GM12865 (cell line): ENCODE data around the gene PPFIA1.

Experiments
- DNase-seq: peaks from one replicate; pipeline ENCODE4 v3.0.0; 2010; ENCODE audit warnings: low read depth
- H3K4me3 ChIP-seq: 2 replicates; pipeline ENCODE4 v1.5.1; 2011; ENCODE audit warnings: mild to moderate bottlenecking, low read depth, low read length, control low read depth
- TF ChIP-seq, protein P1 (sequence below): IDR thresholded peaks from 2 replicates; pipeline ENCODE4 v1.5.1; 2011; ENCODE audit warnings: low read length, control low read depth, low read depth, inconsistent platforms; ENCODE audit not compliant: insufficient read depth; ENCODE audit errors: missing control alignments

The PPFIA1 gene

GRCh38 chr11:70429724-70430521 is 159.4 kb downstream of the PPFIA1 start:
- DNase-seq: no peak
- TF ChIP-seq, protein P1, sequence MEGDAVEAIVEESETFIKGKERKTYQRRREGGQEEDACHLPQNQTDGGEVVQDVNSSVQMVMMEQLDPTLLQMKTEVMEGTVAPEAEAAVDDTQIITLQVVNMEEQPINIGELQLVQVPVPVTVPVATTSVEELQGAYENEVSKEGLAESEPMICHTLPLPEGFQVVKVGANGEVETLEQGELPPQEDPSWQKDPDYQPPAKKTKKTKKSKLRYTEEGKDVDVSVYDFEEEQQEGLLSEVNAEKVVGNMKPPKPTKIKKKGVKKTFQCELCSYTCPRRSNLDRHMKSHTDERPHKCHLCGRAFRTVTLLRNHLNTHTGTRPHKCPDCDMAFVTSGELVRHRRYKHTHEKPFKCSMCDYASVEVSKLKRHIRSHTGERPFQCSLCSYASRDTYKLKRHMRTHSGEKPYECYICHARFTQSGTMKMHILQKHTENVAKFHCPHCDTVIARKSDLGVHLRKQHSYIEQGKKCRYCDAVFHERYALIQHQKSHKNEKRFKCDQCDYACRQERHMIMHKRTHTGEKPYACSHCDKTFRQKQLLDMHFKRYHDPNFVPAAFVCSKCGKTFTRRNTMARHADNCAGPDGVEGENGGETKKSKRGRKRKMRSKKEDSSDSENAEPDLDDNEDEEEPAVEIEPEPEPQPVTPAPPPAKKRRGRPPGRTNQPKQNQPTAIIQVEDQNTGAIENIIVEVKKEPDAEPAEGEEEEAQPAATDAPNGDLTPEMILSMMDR: no peak
- no peak overlapping the region for H3K4me3 ChIP-seq

DNA sequence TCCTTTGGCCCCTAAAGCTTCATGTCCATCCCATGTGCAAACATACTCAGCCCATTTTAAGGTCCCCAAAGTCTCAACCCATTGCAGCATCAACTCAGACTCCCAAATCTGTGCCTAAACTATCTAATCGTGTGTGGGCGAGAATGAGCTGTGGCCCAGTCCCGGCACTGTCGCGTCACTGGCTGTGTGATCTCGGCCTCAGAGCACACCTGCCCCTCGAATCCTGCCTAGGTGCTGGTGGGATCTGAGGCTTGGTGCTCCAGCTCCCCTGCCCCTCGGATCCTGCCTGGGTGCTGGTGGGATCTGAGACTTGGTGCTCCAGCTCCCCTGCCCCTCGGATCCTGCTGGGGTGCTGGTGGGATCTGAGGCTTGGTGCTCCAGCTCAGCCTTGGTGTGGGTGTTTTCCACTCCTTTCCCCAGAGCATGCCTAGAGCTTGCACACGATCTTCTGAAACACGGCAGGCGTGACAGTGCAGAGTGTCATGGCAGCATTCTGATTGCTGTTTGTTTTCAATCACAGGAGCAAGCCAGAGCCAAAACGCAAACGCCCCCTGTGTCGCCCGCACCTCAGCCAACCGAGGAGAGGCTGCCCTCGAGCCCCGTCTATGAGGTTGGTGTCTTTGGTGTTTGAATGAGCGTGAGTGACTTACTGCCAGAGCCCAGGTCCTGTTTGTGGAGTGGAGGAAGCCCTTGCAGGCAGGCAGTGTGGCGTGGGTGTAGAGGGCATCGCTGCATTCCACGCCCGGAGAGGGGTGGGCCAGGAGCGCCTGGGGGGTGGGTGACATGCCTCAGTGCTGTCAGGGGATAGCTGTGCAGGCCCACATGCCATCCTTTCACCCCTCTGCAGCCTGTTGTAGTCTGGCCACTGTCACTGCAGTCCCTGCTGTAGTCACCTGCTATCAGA is 160.4 kb downstream of the PPFIA1 start:
- no peak for DNase-seq
- H3K4me3 ChIP-seq: no peak overlapping the region
- TF ChIP-seq, protein P1: no peak

- TF ChIP-seq, protein P1: no peak
- DNase-seq: no peak
- H3K4me3 ChIP-seq: no peak overlapping the region
Observed at GRCh38 chr11:70431611-70432010, 161.1 kb downstream of the PPFIA1 start.

- peak; percentile 52 for DNase-seq
- TF ChIP-seq, protein P1: no peak
- H3K4me3 ChIP-seq: no peak overlapping the region
Observed at GRCh38 chr11:70432065-70432464, 161.6 kb downstream of the PPFIA1 start.

DNA sequence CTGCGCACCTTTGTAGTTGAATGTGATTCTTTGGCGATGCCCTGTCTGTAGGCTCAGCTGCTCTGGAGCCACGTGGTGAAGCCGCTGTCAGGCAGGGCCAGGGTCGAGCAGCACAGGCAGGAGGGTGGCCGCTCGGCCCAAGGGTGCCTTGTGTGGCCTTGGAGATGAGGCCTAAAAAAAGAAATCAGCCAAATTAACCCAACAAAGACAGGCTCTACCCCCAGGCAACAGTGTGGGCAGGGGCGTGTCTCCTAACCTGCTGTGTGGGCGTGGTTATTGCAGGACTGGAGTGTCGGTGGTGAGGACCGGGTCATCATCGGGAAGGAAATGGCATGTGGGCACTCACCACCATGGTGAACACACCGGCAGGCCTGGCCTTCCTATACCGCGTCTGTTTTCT is 162.1 kb downstream of the PPFIA1 start:
- TF ChIP-seq, protein P1: no peak
- no peak overlapping the region for H3K4me3 ChIP-seq
- DNase-seq: no peak

DNA sequence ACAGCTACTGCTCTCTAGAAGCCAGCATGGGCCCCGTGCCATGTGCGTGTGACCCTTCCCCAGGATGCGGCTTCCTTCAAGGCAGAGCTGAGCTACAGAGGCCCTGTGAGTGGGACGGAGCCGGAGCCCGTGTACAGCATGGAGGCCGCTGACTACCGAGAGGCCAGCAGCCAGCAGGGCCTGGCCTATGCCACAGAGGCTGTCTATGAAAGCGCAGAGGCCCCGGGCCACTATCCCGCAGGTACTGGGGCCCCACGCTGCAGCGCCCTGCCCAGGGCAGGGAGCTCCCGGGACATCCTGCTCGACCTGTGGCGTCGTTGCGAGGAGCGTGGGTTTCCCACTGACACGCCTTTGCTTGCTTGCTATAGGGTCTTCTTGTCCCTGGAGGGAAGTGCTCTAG is 162.5 kb downstream of the PPFIA1 start:
- DNase-seq: no peak
- no peak overlapping the region for H3K4me3 ChIP-seq
- TF ChIP-seq, protein P1: no peak

DNA sequence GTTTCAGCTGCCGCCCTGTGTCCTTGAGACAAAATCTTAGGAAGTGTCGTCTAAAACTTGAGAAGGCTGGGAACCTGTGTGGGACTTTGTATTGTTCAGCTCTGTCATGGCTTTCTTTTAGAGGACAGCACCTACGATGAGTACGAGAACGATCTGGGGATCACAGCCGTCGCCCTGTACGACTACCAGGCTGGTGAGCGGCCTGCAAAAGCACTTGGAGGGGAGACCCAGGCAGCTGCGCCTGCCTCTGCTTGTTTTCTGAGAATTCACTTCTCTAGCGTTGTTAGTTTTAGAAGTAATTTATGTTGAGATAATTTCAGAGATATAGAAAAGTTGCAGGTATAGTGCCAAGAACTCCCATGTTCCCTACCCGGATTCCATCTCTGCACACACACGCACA is 163.0 kb downstream of the PPFIA1 start:
- DNase-seq: no peak
- no peak overlapping the region for H3K4me3 ChIP-seq
- TF ChIP-seq, protein P1: no peak
